ENCODE data around the gene KIRREL1.

DNA sequence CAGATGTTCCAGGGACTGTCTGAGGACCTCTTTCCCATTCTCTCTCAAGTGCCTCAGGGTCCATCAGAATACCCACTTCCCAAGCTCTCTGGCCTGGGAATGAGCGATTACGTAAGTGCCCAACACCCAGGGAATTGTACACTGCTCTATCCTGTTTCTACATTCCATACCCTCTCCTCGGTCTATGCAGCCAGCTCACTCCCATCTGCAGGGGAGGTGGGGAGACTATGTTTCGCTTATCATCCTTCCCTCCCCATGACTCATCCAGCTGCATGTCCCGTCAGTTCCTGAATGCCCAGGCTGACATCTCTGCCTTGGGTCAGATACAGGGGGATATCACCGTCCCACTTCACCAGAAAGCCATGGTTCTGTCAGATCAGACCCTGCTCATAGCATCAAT is 152.7 kb downstream of the KIRREL1 start:
- TF ChIP-seq, protein P1, sequence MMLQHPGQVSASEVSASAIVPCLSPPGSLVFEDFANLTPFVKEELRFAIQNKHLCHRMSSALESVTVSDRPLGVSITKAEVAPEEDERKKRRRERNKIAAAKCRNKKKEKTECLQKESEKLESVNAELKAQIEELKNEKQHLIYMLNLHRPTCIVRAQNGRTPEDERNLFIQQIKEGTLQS (CRISPR knock-in tag; conservative IDR thresholded peaks at IDR 0.05) = no peak
- TF ChIP-seq TEAD1 (CRISPR knock-in tag; IDR thresholded peaks at IDR 0.05) (no peak), JUN (CRISPR knock-in tag; IDR thresholded peaks at IDR 0.05) (no peak), ELF4 (CRISPR knock-in tag; IDR thresholded peaks at IDR 0.05; ENCODE audit: low read depth) (no peak), CREM (CRISPR knock-in tag; IDR thresholded peaks at IDR 0.05) (no peak), CBFB (CRISPR knock-in tag; IDR thresholded peaks at IDR 0.05; ENCODE audit: low read depth) (no peak)
- TF ChIP-seq, protein P2, sequence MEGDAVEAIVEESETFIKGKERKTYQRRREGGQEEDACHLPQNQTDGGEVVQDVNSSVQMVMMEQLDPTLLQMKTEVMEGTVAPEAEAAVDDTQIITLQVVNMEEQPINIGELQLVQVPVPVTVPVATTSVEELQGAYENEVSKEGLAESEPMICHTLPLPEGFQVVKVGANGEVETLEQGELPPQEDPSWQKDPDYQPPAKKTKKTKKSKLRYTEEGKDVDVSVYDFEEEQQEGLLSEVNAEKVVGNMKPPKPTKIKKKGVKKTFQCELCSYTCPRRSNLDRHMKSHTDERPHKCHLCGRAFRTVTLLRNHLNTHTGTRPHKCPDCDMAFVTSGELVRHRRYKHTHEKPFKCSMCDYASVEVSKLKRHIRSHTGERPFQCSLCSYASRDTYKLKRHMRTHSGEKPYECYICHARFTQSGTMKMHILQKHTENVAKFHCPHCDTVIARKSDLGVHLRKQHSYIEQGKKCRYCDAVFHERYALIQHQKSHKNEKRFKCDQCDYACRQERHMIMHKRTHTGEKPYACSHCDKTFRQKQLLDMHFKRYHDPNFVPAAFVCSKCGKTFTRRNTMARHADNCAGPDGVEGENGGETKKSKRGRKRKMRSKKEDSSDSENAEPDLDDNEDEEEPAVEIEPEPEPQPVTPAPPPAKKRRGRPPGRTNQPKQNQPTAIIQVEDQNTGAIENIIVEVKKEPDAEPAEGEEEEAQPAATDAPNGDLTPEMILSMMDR (IDR thresholded peaks at IDR 0.05) = no peak
- TF ChIP-seq, protein P3, sequence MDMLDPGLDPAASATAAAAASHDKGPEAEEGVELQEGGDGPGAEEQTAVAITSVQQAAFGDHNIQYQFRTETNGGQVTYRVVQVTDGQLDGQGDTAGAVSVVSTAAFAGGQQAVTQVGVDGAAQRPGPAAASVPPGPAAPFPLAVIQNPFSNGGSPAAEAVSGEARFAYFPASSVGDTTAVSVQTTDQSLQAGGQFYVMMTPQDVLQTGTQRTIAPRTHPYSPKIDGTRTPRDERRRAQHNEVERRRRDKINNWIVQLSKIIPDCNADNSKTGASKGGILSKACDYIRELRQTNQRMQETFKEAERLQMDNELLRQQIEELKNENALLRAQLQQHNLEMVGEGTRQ (CRISPR knock-in tag; IDR thresholded peaks at IDR 0.05) = no peak

Data from WTC11 (cell line).